Hepatocyte (in vitro differentiated cells): Measurements from ENCODE around the gene ETV6. TPM values are rescaled to one million over a fixed set of nuclear protein-coding genes. Genes with fewer than 3 reads are reported as not detected.

Experiments
- DNase-seq: peaks from one replicate; pipeline ENCODE4 v3.0.0-alpha.2; 2016; ENCODE audit warnings: low spot score
- H2AFZ ChIP-seq: fragments of 200-600 bp; sonication (generic); 2 replicates; pipeline ENCODE4 v1.6.0; 2016; ENCODE audit warnings: antibody characterized with exemption, mild to moderate bottlenecking
- H3K27ac ChIP-seq: fragments of 200-600 bp; sonication (generic); 2 replicates; pipeline ENCODE4 v1.5.1; 2016; ENCODE audit warnings: mild to moderate bottlenecking
- H3K27me3 ChIP-seq: fragments of 200-600 bp; sonication (generic); 2 replicates; pipeline ENCODE4 v1.6.1; 2016
- H3K36me3 ChIP-seq: fragments of 200-600 bp; sonication (generic); replicated peaks from 2 replicates; pipeline ENCODE4 v1.5.1; 2016; ENCODE audit warnings: low read depth; ENCODE audit not compliant: insufficient read depth
- H3K4me1 ChIP-seq: fragments of 200-600 bp; sonication (generic); 2 replicates; pipeline ENCODE4 v1.5.1; 2016; ENCODE audit warnings: mild to moderate bottlenecking, moderate library complexity; ENCODE audit not compliant: insufficient read depth
- H3K4me2 ChIP-seq: fragments of 200-600 bp; sonication (generic); 2 replicates; pipeline ENCODE4 v1.6.0; 2016
- H3K4me3 ChIP-seq: fragments of 200-600 bp; sonication (generic); 2 replicates; pipeline ENCODE4 v1.5.1; 2016; ENCODE audit warnings: mild to moderate bottlenecking
- H3K79me2 ChIP-seq: fragments of 200-600 bp; sonication (generic); 2 replicates; pipeline ENCODE4 v1.6.0; 2017; ENCODE audit warnings: mild to moderate bottlenecking
- H3K9me2 ChIP-seq: fragments of 200-600 bp; sonication (generic); replicated peaks from 2 replicates; pipeline ENCODE4 v1.6.0; 2017; ENCODE audit warnings: mild to moderate bottlenecking; ENCODE audit not compliant: insufficient read depth
- H3K9me3 ChIP-seq: fragments of 200-600 bp; sonication (generic); 2 replicates; pipeline ENCODE4 v1.5.1; 2016; ENCODE audit warnings: low read depth, mild to moderate bottlenecking
- H4K20me1 ChIP-seq: fragments of 200-600 bp; sonication (generic); 2 replicates; pipeline ENCODE4 v1.6.0; 2016; ENCODE audit warnings: mild to moderate bottlenecking; ENCODE audit not compliant: insufficient read depth, poor library complexity, severe bottlenecking
- CTCF ChIP-seq: fragments of 200-600 bp; sonication (generic); IDR thresholded peaks from 2 replicates; pipeline ENCODE4 v1.5.1; 2016; ENCODE audit warnings: antibody characterized with exemption, mild to moderate bottlenecking; ENCODE audit not compliant: poor library complexity
- EZH2 ChIP-seq: fragments of 200-600 bp; sonication (generic); IDR thresholded peaks from 2 replicates; pipeline ENCODE4 v1.6.1; 2016; ENCODE audit warnings: antibody characterized with exemption, mild to moderate bottlenecking, borderline replicate concordance
- EZH2phosphoT487 ChIP-seq: fragments of 200-600 bp; sonication (generic); IDR thresholded peaks from one replicate; pipeline ENCODE4 v1.6.1; 2018; ENCODE audit warnings: antibody characterized with exemption, mild to moderate bottlenecking, low read depth, moderate library complexity; ENCODE audit not compliant: unreplicated experiment, severe bottlenecking
- WGBS: methylation state at CpG from one replicate; pipeline ENCODE4 v1.1.6; 2016; ENCODE audit warnings: low lambda C conversion rate; ENCODE audit errors: missing lambda C conversion rate; 5-methylcytosine and 5-hydroxymethylcytosine counted together
- polyA plus RNA-seq: library from polyadenylated mRNA; unstranded; fragments of >200 nt; fragmentation: Nextera tagmentation; extraction: Ambion mirVana; gene quantifications from 2 replicates; pipeline ENCODE4 v1.2.1, GENCODE V29; 2016
- total RNA-seq: library from RNA; depleted of rRNA; stranded (reverse); fragments of >200 nt; gene quantifications from 2 replicates; pipeline ENCODE4 v1.2.3, GENCODE V29; 2014

The ETV6 gene
- total and polyA plus RNA-seq, 2 experiments from 2014 or later: 8.0 to 9.7 TPM

DNA sequence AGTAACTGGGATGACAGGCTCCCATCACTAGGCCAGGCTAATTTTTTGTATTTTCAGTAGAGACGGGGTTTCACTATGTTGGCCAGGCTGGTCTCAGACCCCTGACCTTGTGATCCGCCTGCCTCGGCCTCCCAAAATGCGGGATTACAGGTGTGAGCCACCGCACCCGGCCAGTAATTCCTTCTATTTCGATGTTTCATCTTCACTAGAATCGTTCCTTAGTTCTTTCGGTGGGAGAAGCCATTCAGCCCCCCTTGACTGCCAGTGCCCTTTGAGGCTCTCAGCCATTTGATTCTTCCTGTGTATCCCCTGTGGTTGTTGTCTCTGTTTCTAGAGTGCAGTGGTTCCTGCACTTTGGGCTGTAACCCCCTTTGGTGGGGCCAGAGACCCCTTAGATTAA lies 174.1 kb downstream of the ETV6 start:
- H3K27ac ChIP-seq: no peak overlapping the region
- H4K20me1 ChIP-seq: no peaks in the 10 kb centered on the region
- H3K4me3 ChIP-seq: no peak overlapping the region
- H2AFZ ChIP-seq: no peak overlapping the region
- TF ChIP-seq EZH2phosphoT487 (no peak), EZH2 (no peak), CTCF (no peak)
- no peak for DNase-seq
- H3K36me3 ChIP-seq: no peaks in the 10 kb centered on the region
- no peaks in the 10 kb centered on the region for H3K27me3 ChIP-seq
- peaks cover 3% of the 10 kb centered on the region for H3K79me2 ChIP-seq
- no peaks in the 10 kb centered on the region for H3K9me3 ChIP-seq
- H3K4me2 ChIP-seq: no peak overlapping the region
- H3K9me2 ChIP-seq: no peaks in the 10 kb centered on the region
- WGBS: 95% methylated on average over 9 of the region's 9 CpGs
- H3K4me1 ChIP-seq: peaks cover 10% of the 10 kb centered on the region

- Histone ChIP-seq H3K79me2 (peaks cover 3% of the 10 kb centered on the region), H3K4me1 (peaks cover 10% of the 10 kb centered on the region), H3K9me2 (no peaks in the 10 kb centered on the region), H3K27me3 (no peaks in the 10 kb centered on the region), H3K4me2 (no peak overlapping the region), H3K4me3 (no peak overlapping the region), H2AFZ (no peak overlapping the region), H4K20me1 (no peaks in the 10 kb centered on the region), H3K27ac (no peak overlapping the region), H3K9me3 (no peaks in the 10 kb centered on the region), H3K36me3 (no peaks in the 10 kb centered on the region)
- no peak for DNase-seq
- WGBS: 97% methylated on average over 7 of the region's 7 CpGs
- TF ChIP-seq EZH2 (no peak), EZH2phosphoT487 (no peak), CTCF (no peak)
Measured at GRCh38 chr12:11824069-11824468, 174.6 kb downstream of the ETV6 start.

DNA sequence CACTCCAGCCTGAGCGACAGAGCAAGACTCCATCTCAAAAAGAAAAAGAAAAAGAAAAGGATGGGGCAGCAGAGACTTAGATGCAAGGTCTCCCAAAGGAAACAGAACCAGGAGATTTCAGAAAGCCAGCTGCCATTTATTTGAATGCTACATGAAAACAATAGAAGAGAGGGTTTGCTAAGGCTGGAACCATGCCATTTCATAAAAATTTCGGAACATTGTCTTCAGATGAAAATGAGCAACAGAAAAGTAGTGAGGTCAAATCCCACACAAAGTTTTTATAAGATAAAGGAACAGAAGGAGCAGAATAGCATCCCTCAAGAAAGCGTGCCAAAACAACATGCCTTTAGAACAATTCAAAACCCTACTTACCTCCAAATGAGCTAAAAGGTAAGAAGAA lies 175.3 kb downstream of the ETV6 start:
- H3K27ac ChIP-seq: no peak overlapping the region
- no peaks in the 10 kb centered on the region for H4K20me1 ChIP-seq
- H3K36me3 ChIP-seq: no peaks in the 10 kb centered on the region
- H3K79me2 ChIP-seq: no peaks in the 10 kb centered on the region
- H3K9me3 ChIP-seq: no peaks in the 10 kb centered on the region
- H3K27me3 ChIP-seq: no peaks in the 10 kb centered on the region
- no peak for DNase-seq
- H3K9me2 ChIP-seq: no peaks in the 10 kb centered on the region
- 98% methylated on average over 3 of the region's 3 CpGs for WGBS
- H3K4me1 ChIP-seq: peaks cover 16% of the 10 kb centered on the region
- H2AFZ ChIP-seq: no peak overlapping the region
- no peak for TF ChIP-seq CTCF
- no peak for TF ChIP-seq EZH2phosphoT487
- no peak for TF ChIP-seq EZH2
- no peak overlapping the region for H3K4me3 ChIP-seq
- no peak overlapping the region for H3K4me2 ChIP-seq

GRCh38 chr12:11825278-11825677 lies 175.8 kb downstream of the ETV6 start:
- no peaks in the 10 kb centered on the region for H3K27me3 ChIP-seq
- no peaks in the 10 kb centered on the region for H4K20me1 ChIP-seq
- TF ChIP-seq EZH2 (no peak), EZH2phosphoT487 (no peak), CTCF (no peak)
- no peak for DNase-seq
- no peaks in the 10 kb centered on the region for H3K36me3 ChIP-seq
- H3K27ac ChIP-seq: no peak overlapping the region
- H3K4me2 ChIP-seq: no peak overlapping the region
- H3K9me3 ChIP-seq: no peaks in the 10 kb centered on the region
- no peak overlapping the region for H3K4me3 ChIP-seq
- H2AFZ ChIP-seq: no peak overlapping the region
- WGBS: 84% methylated on average over 7 of the region's 7 CpGs
- H3K9me2 ChIP-seq: no peaks in the 10 kb centered on the region
- H3K79me2 ChIP-seq: no peaks in the 10 kb centered on the region
- H3K4me1 ChIP-seq: peaks cover 21% of the 10 kb centered on the region
